HEK293T (cell line): ENCODE measurements around the gene HNRNPA0.
A peak's percentile ranks its signal among the peaks of the same experiment; 100 is the strongest.

Source experiments
- CTCF ChIA-PET: fragments of 350-600 bp; formaldehyde crosslinking; extraction: SDS; loops from one replicate; lab custom pipeline; 2021; ENCODE audit warnings: antibody characterized with exemption, inconsistent platforms; lab: Yijun Ruan, JAX
- POLR2A ChIA-PET: fragments of 350-600 bp; formaldehyde crosslinking; extraction: SDS; loops from one replicate; lab custom pipeline; 2020; ENCODE audit warnings: antibody characterized with exemption, inconsistent platforms; lab: Yijun Ruan, JAX
- DNase-seq: peaks from one replicate; pipeline ENCODE4 v3.0.0; 2012; ENCODE audit warnings: mixed read lengths; ENCODE audit errors: extremely low spot score
- ARNT ChIP-seq: fragments of 450-650 bp; IDR thresholded peaks from 2 replicates; pipeline ENCODE4 v1.6.1; 2017; ENCODE audit warnings: mild to moderate bottlenecking
- BHLHE40 ChIP-seq: fragments of 450-650 bp; IDR thresholded peaks from 2 replicates; pipeline ENCODE4 v1.6.1; 2016; ENCODE audit warnings: mild to moderate bottlenecking, moderate library complexity, borderline replicate concordance
- CTBP1 ChIP-seq: fragments of 450-650 bp; IDR thresholded peaks from 2 replicates; pipeline ENCODE4 v1.6.1; 2016; ENCODE audit warnings: borderline replicate concordance
- ELF4 ChIP-seq: fragments of 450-650 bp; IDR thresholded peaks from 2 replicates; pipeline ENCODE4 v1.6.1; 2017; ENCODE audit warnings: antibody characterized with exemption
- FOXA1 ChIP-seq: fragments of 450-650 bp; IDR thresholded peaks from 2 replicates; pipeline ENCODE4 v1.6.1; 2016; ENCODE audit warnings: mild to moderate bottlenecking
- FOXK2 ChIP-seq: fragments of 450-650 bp; IDR thresholded peaks from 2 replicates; pipeline ENCODE4 v1.6.1; 2016; ENCODE audit warnings: mild to moderate bottlenecking
- FOXM1 ChIP-seq: fragments of 450-650 bp; IDR thresholded peaks from 2 replicates; pipeline ENCODE4 v1.6.1; 2017; ENCODE audit warnings: mild to moderate bottlenecking, borderline replicate concordance
- HDGF ChIP-seq: fragments of 450-650 bp; IDR thresholded peaks from 2 replicates; pipeline ENCODE4 v1.6.1; 2017; ENCODE audit warnings: antibody characterized with exemption, borderline replicate concordance
- L3MBTL2 ChIP-seq: fragments of 450-650 bp; conservative IDR thresholded peaks from 2 replicates; pipeline ENCODE4 v1.6.1; 2016; ENCODE audit warnings: mild to moderate bottlenecking
- LEF1 ChIP-seq: fragments of 450-650 bp; IDR thresholded peaks from 2 replicates; pipeline ENCODE4 v1.6.1; 2017; ENCODE audit warnings: mild to moderate bottlenecking, borderline replicate concordance
- NFRKB ChIP-seq: fragments of 450-650 bp; IDR thresholded peaks from 2 replicates; pipeline ENCODE4 v1.6.1; 2016; ENCODE audit warnings: mild to moderate bottlenecking, moderate library complexity
- PKNOX1 ChIP-seq: fragments of 450-650 bp; IDR thresholded peaks from 2 replicates; pipeline ENCODE4 v1.6.1; 2016
- SP1 ChIP-seq: fragments of 450-650 bp; IDR thresholded peaks from 2 replicates; pipeline ENCODE4 v1.6.1; 2017
- SUZ12 ChIP-seq: fragments of 450-650 bp; IDR thresholded peaks from 2 replicates; pipeline ENCODE4 v1.6.1; 2016; ENCODE audit warnings: mild to moderate bottlenecking
- TARDBP ChIP-seq: fragments of 450-650 bp; IDR thresholded peaks from 2 replicates; pipeline ENCODE4 v1.6.1; 2016
- ZNF384 ChIP-seq: fragments of 450-650 bp; IDR thresholded peaks from 2 replicates; pipeline ENCODE4 v1.6.1; 2016

Gene HNRNPA0

GRCh38 chr5:137754188-137754960, at the start of gene HNRNPA0:
Gene HNRNPA0 (minus strand): TSS chr5:137754363. CDS start chr5:137754066, 297 bp downstream.
- peak; percentile 81; the same call in 1 of the 2 replicates for TF ChIP-seq CTBP1
- no peak for TF ChIP-seq HDGF
- TF ChIP-seq FOXA1, result no peak
- TF ChIP-seq SP1, result no peak
- peak; percentile 56 for TF ChIP-seq ELF4
- TF ChIP-seq ARNT, result no peak
- TF ChIP-seq LEF1, result no peak
- no peak for TF ChIP-seq ZNF384
- no peak for TF ChIP-seq TARDBP
- no peak for TF ChIP-seq NFRKB
- no peak for TF ChIP-seq FOXK2
- TF ChIP-seq PKNOX1, result peak; percentile 98
- peak; percentile 78; the same call in 1 of the 2 replicates for TF ChIP-seq FOXM1
- TF ChIP-seq L3MBTL2, result no peak
- no peak for TF ChIP-seq SUZ12
- no peak for TF ChIP-seq BHLHE40
- peak; percentile 94 for DNase-seq
- ChIA-PET CTCF (interaction anchor here (1.4 kb wide), 1 partner anchor 12 kb away, joined by 3 read pairs; no protein-coding TSS in a partner anchor), POLR2A (interaction anchor here (0.6 to 2.6 kb wide), 15 partner anchors 9 to 395 kb away, joined by 3 to 14 read pairs (median 4); partner anchors contain the start of genes FAM13B and PKD2L2)

GRCh38 chr5:137802282-137803210, 48.4 kb upstream of the HNRNPA0 start:
- no peak for TF ChIP-seq LEF1
- POLR2A ChIA-PET, result no interaction called here
- no peak for DNase-seq
- CTCF ChIA-PET, result interaction anchor here (1.3 kb wide), 1 partner anchor 23 kb away, joined by 4 read pairs; no protein-coding TSS in a partner anchor

GRCh38 chr5:137800700-137801411, 46.7 kb upstream of the HNRNPA0 start:
- POLR2A ChIA-PET, result no interaction called here
- TF ChIP-seq SUZ12, result no peak
- no peak for TF ChIP-seq HDGF
- no peak for TF ChIP-seq LEF1
- no peak for TF ChIP-seq ELF4
- TF ChIP-seq PKNOX1, result no peak
- no peak for TF ChIP-seq SP1
- TF ChIP-seq TARDBP, result no peak
- TF ChIP-seq ARNT, result no peak
- no peak for TF ChIP-seq FOXM1
- TF ChIP-seq FOXA1, result no peak
- no peak for TF ChIP-seq BHLHE40
- TF ChIP-seq FOXK2, result no peak
- no peak for TF ChIP-seq ZNF384
- no peak for TF ChIP-seq NFRKB
- TF ChIP-seq CTBP1, result no peak
- no peak for TF ChIP-seq L3MBTL2
- DNase-seq, result no peak
- CTCF ChIA-PET, result interaction anchor here (0.7 to 1.3 kb wide), 5 partner anchors 15 to 86 kb away, joined by 3 to 6 read pairs (median 3); no protein-coding TSS in a partner anchor

GRCh38 chr5:137796279-137796678, 42.1 kb upstream of the HNRNPA0 start:
- DNase-seq, result no peak
- ChIA-PET POLR2A (no interaction called here), CTCF (no interaction called here)
- no peak for TF ChIP-seq FOXK2
- no peak for TF ChIP-seq TARDBP
- no peak for TF ChIP-seq CTBP1
- no peak for TF ChIP-seq SUZ12
- TF ChIP-seq HDGF, result no peak
- no peak for TF ChIP-seq ARNT
- TF ChIP-seq NFRKB, result no peak
- TF ChIP-seq BHLHE40, result no peak
- no peak for TF ChIP-seq L3MBTL2
- no peak for TF ChIP-seq ELF4
- TF ChIP-seq PKNOX1, result no peak
- no peak for TF ChIP-seq ZNF384
- no peak for TF ChIP-seq LEF1
- no peak for TF ChIP-seq SP1
- no peak for TF ChIP-seq FOXM1
- TF ChIP-seq FOXA1, result no peak

- DNase-seq, result no peak
- CTCF ChIA-PET, result interaction anchor here (0.7 kb wide), 1 partner anchor 13 kb away, joined by 5 read pairs; no protein-coding TSS in a partner anchor
- no peak for TF ChIP-seq LEF1
- TF ChIP-seq SP1, result no peak
- TF ChIP-seq ZNF384, result no peak
- TF ChIP-seq FOXA1, result no peak
- no peak for TF ChIP-seq HDGF
- TF ChIP-seq CTBP1, result no peak
- no peak for TF ChIP-seq NFRKB
- no peak for TF ChIP-seq FOXM1
- no peak for TF ChIP-seq TARDBP
- TF ChIP-seq SUZ12, result no peak
- no peak for TF ChIP-seq FOXK2
- TF ChIP-seq BHLHE40, result no peak
- TF ChIP-seq PKNOX1, result no peak
- TF ChIP-seq ARNT, result no peak
- no peak for TF ChIP-seq ELF4
- no peak for TF ChIP-seq L3MBTL2
- POLR2A ChIA-PET, result no interaction called here
Observed at GRCh38 chr5:137794863-137795262, 40.7 kb upstream of the HNRNPA0 start.
